ENCODE results near the gene SYT13.

DNA sequence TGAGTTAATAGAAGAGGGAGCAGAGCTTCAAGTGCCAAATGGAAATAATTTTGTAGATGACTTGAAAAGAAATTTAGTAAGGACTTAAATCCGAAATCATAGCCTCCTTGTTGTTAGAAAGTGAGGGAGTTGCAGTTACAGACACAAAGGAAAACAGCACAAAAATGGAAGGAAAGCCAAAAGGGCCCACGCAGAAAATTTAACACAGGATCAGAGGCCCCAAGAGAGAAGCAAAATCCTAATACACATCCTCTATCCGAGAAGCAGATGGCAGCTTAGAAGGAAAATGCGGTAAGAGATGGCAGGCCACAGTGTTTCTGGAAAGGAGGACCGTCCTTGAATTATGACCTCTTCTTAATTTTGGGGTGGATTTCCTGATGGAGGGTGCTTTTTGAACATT, 48.7 kb upstream of the SYT13 start:
- TF ChIP-seq CREB1 (IDR thresholded peaks at IDR 0.05; ENCODE audit: low read depth): no peak
- TF ChIP-seq, protein P1, sequence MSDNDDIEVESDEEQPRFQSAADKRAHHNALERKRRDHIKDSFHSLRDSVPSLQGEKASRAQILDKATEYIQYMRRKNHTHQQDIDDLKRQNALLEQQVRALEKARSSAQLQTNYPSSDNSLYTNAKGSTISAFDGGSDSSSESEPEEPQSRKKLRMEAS (IDR thresholded peaks at IDR 0.05): no peak
- no peak for TF ChIP-seq YY1 (IDR thresholded peaks at IDR 0.05; ENCODE audit: low read depth)
- TF ChIP-seq, protein P2, sequence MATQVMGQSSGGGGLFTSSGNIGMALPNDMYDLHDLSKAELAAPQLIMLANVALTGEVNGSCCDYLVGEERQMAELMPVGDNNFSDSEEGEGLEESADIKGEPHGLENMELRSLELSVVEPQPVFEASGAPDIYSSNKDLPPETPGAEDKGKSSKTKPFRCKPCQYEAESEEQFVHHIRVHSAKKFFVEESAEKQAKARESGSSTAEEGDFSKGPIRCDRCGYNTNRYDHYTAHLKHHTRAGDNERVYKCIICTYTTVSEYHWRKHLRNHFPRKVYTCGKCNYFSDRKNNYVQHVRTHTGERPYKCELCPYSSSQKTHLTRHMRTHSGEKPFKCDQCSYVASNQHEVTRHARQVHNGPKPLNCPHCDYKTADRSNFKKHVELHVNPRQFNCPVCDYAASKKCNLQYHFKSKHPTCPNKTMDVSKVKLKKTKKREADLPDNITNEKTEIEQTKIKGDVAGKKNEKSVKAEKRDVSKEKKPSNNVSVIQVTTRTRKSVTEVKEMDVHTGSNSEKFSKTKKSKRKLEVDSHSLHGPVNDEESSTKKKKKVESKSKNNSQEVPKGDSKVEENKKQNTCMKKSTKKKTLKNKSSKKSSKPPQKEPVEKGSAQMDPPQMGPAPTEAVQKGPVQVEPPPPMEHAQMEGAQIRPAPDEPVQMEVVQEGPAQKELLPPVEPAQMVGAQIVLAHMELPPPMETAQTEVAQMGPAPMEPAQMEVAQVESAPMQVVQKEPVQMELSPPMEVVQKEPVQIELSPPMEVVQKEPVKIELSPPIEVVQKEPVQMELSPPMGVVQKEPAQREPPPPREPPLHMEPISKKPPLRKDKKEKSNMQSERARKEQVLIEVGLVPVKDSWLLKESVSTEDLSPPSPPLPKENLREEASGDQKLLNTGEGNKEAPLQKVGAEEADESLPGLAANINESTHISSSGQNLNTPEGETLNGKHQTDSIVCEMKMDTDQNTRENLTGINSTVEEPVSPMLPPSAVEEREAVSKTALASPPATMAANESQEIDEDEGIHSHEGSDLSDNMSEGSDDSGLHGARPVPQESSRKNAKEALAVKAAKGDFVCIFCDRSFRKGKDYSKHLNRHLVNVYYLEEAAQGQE (IDR thresholded peaks at IDR 0.05; ENCODE audit: low read depth): no peak
- no peak for TF ChIP-seq EGR1 (IDR thresholded peaks at IDR 0.05)
- no peak for TF ChIP-seq EP300 (IDR thresholded peaks at IDR 0.05; ENCODE audit: borderline replicate concordance)
- TF ChIP-seq TCF12 (IDR thresholded peaks at IDR 0.05; ENCODE audit: low read depth): no peak
- no peak for TF ChIP-seq TAF1 (IDR thresholded peaks at IDR 0.05; ENCODE audit: low read depth)
- TF ChIP-seq CEBPB (IDR thresholded peaks at IDR 0.05): no peak
- TF ChIP-seq NFIC (IDR thresholded peaks at IDR 0.05): no peak
- TF ChIP-seq RAD21 (IDR thresholded peaks at IDR 0.05; ENCODE audit: low read depth): no peak

Measured in Ishikawa (cell line).